Measurements from ENCODE around the gene FAM204A.

Gene FAM204A

DNA sequence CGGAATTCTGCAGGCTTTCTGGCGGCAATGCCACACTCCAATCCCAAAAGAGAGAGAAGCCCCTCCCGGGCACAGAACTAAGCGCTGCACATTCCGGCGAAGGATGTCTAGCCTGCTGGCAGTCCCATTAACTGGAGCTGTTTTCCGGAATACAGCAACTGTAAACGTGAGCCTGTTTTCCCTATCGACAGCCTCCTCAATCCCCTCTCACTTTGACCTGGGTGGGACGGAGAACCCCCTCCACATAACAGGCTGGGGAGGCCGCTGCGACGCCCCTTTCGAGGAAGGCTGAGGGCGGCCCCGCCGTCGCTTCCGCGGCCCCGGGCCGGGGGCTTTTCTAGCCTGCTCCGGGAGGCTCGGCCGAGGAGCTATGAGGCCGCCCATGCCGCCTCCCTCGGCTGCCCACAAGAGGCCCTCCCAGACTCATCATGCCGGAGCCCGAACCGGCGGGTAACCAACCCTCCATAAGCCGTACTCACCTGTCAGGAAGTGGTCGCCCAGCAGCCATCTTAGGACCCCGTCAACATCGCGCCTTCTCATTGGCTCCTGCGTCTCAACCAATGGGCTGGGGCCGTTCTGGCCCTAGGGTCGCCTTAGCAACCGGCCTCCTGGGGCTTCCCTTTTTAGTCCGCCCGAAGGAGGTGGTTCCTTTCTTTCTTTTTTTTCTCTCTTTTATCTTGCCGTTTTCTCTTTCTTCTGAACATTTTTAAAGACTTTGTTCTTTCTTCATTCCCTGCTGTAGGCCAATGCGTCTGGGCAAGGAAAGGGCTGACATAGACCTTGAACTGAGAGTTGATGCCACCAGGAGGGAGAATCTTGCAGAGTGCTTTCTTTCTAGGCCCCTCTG, at the start of gene FAM204A:
FAM204A (minus strand) TSS at position 534 of the 847 bp plus-strand sequence. CDS start 5,909 bp downstream, outside the sequence.
- peak; percentile 81 for DNase-seq

DNA sequence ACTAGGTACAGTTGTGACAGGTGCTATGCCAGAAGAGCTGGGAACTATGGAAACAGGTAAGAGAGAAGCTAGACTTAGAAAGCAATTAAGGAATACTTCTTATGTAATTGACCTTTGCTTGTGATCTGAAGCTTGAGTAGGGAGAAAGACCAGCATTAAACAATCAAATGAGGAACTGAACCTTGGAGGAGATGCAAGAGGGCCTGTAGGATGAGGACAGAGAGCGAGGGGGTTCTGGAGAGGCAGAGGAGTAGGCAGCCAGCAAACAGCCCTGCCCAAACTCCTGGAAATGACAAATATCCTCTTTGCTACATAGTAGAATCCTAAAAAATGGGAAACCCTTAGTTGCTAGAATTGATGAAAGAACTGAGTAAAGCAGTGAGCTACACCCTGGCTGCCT, 41.6 kb upstream of the FAM204A start:
- no peak for DNase-seq

GRCh38 chr10:118383063-118383689, 41.1 kb upstream of the FAM204A start:
- no peak for DNase-seq

DNA sequence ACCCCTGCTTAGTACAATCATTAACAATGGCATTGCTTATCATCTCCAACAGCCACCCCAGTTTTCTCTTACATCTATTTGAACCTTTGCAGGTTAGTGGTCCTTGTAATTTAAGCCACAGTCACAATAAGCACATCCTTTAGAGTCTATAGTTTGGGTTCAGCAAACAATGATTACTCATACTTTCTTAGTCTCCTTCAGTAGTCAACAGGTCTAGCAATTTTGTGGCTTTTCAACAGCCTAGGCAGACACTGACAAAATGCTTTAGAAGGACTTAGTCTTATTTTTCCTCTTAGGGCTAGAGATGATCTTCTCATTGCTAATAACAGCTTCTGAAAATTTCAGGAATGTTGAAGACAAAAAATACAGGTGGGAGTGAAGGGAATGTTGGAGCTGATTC, 32.3 kb upstream of the FAM204A start:
- no peak for DNase-seq

DNA sequence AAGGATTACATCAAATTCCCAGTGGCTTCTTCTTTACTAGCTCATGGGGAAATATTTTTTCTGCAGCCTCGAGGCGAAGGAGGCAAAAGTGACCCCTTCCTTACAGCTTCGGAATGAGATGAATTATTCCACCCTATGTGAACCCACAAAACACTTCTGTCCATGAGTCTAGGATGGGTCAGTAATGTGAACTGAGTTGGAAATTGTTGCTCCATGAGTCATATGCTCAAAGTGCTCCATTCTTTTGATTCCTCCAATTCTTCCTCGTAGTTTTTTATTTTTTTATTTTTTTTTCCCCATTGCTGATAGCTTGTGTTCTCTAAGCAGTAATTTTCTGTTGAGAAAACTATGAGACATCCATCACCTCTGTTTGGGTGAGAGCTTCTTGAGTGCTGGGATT, 31.7 kb upstream of the FAM204A start:
- no peak for DNase-seq

GRCh38 chr10:118370499-118370898, 28.4 kb upstream of the FAM204A start:
- no peak for DNase-seq

DNA sequence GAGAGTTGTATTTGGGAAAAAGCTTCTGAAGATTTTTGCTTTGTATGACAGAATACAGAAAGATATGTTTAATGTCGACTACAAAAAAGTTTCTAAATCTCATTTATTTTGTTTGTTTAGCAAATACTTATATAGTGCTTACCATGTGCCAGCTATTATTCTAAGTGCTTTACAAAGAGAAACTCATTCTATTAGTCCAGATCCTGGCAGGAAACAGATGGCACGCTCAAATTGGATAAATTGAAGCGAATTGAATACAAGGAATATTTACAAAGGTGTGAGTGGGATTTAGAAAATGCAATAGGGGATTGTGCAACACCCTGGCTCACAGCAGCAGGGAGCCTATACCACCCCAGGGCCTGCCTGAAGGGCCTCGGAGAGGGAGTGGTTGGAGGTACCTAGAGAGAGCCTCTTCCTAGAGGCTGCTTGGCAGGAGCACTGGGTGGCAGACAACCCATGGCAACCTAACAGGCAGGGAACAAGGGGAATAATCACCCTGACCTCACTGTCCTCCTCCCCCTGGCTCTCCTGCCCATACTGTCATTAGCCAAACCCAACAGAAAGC, 27.6 kb upstream of the FAM204A start:
- DNase-seq: no peak

- no peak for DNase-seq
Measured at GRCh38 chr10:118365702-118366101, 23.6 kb upstream of the FAM204A start.

DNA sequence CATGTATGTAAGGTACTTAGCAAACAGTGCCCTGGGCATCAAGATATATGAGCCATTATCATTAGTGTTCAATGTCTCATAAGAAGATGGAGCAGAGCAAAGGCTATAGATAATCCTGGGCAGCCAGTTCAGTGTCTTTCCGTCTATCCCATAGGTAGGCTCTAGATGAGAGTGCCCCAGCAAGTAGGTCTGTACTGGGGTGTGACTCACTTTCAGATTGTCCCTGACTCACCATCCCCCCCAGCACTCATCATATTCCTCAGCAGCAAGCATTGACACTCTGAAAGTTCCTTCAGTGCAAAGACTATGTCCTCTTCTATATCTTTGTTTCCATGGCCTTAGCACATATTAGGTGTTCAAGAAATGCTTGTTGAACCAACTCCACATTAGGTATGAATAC, 20.0 kb upstream of the FAM204A start:
- no peak for DNase-seq

- DNase-seq: no peak
Measured at GRCh38 chr10:118358327-118358726, 16.2 kb upstream of the FAM204A start.

DNA sequence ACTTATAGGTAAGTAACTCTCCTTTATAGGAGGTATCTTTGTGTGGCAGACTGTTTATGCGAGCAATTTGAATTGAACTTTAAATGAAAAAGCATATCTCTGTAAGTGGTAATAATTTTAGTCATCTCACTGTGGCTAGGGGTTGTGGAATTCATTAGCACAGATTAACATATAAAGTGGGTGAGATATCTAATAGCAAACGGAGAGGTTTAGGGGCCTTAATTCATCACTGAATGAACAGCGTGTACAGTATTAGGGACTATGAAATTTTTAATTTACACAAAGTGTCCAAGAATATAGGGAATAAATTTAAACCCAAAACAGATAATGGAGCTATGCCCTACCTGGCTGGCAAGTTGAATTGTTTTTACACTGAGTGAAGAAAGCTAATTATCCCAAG, 15.7 kb upstream of the FAM204A start:
- DNase-seq: no peak

DNA sequence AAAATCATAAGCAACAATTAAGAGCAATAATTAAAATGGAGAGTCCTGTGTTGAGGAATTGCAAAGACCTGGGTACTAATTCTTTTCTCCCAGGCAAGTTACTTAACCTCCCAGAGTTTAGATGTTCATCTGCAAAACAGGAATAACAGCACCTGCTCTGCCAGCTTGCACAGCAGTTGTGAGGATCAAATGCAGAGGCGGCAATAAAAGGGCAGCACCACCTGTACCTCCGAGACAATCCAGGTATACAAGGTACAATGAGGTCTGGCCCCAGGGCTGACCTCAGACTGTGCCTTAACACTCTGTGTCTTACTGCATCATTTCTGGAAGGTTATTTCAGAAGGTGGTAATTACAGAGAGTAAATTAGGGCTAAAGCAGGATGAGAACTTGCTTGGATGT, 14.5 kb upstream of the FAM204A start:
- DNase-seq: no peak

DNA sequence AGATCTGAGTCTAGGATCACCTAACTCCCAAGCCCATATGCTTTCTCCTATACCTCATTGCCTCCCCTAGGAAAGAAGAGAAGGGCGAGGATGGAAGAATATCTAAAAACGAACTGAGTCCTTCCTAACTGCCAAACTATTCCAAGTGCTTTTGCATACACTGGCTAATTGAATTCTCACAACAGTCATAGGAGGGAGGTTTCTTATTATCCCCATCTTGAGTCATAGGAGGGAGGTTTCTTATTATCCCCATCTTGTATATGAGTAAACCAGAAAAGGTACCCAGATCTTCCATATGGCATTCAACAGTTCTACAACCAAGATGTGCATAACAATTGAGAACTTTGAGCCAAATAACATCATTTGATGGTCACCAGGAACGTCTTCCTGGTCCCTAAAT, 13.1 kb upstream of the FAM204A start:
- DNase-seq: no peak

- no peak for DNase-seq
Measured at GRCh38 chr10:118349235-118349634, 7.1 kb upstream of the FAM204A start.

GRCh38 chr10:118343549-118343948, 1.4 kb upstream of the FAM204A start:
- no peak for DNase-seq

- no peak for DNase-seq
Measured at GRCh38 chr10:118343115-118343514, 991 bp upstream of the FAM204A start.

GRCh38 chr10:118342638-118343020, 505 bp upstream of the FAM204A start:
- no peak for DNase-seq

DNA sequence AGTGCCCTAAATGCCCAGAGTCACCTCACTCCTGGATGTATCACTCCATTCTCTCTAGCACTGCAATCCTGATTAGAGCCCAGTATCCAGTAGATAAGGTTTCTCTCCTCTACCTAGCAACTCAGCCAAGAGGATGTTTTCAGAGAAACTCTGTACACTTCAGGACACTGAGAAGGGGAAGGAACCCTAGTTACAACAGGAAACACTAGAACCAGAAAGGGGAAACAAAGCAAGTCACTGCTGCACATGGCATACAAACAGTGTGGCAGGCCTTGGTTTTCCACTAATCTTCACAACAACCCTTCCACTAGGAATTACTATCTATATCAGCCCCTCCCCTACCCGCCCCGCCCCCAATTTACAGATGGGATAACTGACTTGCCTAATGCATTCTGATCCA, 1.6 kb downstream of the FAM204A start:
- no peak for DNase-seq

DNA sequence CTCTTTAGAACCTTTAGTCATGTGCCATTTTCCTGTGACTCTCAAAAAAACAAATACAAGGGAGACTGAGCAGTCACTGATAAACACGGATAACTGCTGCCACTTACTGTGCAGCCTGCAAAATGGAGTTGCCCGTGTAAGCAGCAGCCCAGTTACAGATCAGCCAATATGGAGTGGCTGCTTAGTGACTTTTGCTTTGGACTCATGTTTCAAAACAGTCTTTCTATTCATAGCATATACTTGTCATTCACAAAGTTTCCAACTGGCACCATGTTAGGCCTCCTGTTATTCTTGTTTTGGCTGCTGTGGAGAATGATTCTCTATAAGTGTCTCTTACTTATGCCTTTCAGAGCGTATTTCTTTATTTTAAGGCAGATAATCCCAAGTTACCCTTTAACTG, 3.0 kb downstream of the FAM204A start:
- no peak for DNase-seq

GRCh38 chr10:118337356-118337755, 4.8 kb downstream of the FAM204A start:
- no peak for DNase-seq

DNA sequence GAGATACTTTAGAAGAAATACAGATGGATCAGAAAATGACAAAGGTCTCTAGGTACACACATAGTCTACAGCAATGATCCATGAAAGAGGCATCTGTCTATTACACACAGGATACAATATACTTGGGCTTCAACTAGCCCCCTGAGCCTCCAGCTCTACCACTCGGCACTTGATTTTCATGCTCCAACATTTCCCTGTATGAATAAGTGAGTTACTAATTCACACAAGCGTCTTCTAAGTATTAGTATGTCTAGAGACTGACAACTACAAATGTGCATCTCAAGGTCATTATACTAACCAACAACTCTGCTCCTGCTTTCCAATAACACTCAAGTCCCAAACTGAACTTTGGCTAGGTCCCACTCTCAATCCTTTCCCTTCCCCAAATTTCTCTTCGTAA, 8.3 kb downstream of the FAM204A start:
- no peak for DNase-seq

- no peak for DNase-seq
Measured at GRCh38 chr10:118332948-118333710, 9.0 kb downstream of the FAM204A start.

- no peak for DNase-seq
Measured at GRCh38 chr10:118332236-118332635, 9.9 kb downstream of the FAM204A start.

All from GOT3 (cell line).